NOMO-1 treated with dmso at 0.1 percent for 144 hours (cell line): ENCODE measurements around the gene TXNDC12.

Source experiments
- DNase-seq: peaks from one replicate; lab custom pipeline; 2025; ENCODE audit not compliant: unreplicated experiment; lab: John Stamatoyannopoulos, UW

The TXNDC12 gene

DNA sequence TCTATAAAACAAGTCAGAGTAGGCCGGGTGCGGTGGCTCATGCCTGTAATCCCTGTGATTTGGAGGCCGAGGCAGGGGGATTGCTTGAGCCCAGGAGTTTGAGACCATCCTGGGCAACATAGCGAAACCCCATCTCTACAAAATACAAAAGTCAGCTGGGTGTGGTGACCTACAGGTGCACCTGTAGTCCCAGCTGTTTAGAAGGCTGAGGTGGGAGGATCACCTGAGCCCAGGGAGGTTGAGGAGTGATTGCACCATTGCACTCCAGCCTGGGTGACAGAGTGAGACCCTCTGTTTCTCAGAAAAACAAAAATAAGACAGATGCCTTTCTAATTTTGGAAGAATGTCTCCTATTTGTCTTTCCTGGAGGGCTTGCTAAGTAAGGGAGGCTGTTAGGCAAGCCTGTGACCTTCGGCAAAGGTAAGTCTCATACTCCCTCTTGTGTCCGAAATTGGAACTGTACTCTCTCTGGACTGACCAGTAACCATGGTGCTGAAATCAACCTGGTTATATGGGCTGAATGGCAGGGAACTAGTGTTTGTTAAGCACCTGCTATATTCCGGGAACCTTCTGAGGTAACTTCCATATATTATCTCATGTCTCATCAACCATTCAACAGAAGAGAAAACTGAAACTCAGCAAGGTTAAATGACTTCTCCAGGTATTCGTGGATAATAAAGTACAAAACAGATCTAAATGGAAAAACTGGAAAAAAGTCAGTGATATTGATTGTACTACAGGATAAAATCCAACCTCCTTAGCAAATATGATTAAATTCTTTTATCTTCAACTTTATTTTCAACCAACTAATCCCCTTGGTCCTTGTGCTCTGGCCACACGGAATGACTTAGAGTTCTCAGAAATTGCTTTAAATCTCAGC is 52.7 kb downstream of the TXNDC12 start:
- DNase-seq: peak; percentile 74

GRCh38 chr1:51998701-51999100 is 56.3 kb downstream of the TXNDC12 start:
- DNase-seq: no peak

GRCh38 chr1:51997974-51998382 is 57.0 kb downstream of the TXNDC12 start:
- DNase-seq: no peak

GRCh38 chr1:51990478-51990965 is 64.5 kb downstream of the TXNDC12 start, which contains the start of gene RAB3B:
RAB3B (minus strand) TSS chr1:51990700; CDS start chr1:51977117, 13,583 bp downstream.
- no peak for DNase-seq

GRCh38 chr1:51989582-51990477 is 65.2 kb downstream of the TXNDC12 start:
- no peak for DNase-seq

GRCh38 chr1:51988254-51988653 is 66.7 kb downstream of the TXNDC12 start:
- DNase-seq: no peak

DNA sequence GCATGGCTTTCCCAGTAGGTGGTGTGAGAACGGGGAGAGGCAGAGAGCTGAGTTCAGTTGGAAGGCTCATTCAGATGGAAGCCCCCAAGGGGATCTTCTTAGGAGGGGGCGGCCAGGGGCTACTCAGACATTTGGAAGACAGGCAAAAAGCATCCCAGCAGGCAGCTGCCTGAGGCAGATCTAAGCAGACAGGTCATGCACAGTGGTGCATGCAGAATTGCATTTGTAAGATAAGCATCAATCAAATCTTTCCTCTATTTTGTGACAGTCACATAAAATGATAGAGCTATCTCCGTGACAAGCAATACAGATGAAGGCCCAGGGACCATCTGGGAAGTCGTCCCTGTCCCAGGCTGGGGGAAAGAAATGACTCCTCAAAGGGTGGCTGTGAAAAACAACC is 68.3 kb downstream of the TXNDC12 start:
- no peak for DNase-seq

DNA sequence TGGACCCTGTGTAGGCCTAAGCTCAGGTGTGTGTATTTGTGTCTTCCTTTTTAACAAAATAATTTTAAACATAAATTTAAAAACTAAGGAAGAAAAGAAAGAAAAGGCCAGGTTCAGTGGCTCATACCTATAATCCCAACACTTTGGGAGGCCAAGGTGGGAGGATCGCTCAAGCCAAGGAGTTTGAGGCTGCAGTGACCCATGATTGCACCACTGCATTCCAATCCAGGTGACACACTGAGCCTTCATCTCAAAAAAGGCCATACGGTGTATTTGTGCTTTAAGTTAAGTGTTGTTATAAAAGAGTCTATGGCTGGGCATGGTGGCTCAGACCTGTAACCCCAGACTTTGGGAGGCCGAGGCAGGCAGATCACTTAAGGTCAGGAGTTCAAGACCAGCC is 72.8 kb downstream of the TXNDC12 start:
- no peak for DNase-seq

DNA sequence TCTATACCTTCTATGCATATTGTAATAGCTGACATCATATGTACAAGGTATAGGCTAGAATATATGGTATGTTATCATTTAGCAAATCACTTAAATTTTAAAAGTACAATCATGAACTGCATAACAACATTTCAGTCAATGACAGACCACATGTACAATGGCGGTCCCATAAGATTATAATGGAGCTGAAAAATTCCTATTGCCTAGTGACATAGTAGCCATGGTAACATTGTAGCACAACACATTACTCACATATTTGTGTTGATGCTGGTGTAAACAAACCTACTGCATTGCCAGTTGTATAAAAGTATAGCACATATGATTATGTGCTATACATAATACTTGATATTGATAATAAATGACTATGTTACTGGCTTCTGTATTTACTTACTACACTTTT is 73.4 kb downstream of the TXNDC12 start:
- no peak for DNase-seq

DNA sequence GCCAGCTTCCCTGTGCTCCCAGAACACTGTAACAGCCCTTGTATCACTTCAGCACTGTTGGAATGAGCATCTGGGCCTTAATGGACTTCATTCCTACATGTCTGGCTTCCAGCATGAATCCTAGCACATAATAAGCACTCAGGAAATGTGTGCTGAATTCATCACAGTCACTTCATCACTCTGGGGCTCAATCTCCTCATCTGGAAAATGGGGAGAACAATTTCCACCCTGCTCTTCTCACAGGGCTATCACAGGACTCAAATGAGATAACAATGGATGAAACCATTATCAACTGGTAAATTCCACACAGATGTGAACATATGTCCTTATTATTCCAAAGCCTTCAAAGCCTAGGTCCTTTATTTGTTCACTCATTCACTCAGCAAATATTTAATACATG is 76.9 kb downstream of the TXNDC12 start:
- no peak for DNase-seq

DNA sequence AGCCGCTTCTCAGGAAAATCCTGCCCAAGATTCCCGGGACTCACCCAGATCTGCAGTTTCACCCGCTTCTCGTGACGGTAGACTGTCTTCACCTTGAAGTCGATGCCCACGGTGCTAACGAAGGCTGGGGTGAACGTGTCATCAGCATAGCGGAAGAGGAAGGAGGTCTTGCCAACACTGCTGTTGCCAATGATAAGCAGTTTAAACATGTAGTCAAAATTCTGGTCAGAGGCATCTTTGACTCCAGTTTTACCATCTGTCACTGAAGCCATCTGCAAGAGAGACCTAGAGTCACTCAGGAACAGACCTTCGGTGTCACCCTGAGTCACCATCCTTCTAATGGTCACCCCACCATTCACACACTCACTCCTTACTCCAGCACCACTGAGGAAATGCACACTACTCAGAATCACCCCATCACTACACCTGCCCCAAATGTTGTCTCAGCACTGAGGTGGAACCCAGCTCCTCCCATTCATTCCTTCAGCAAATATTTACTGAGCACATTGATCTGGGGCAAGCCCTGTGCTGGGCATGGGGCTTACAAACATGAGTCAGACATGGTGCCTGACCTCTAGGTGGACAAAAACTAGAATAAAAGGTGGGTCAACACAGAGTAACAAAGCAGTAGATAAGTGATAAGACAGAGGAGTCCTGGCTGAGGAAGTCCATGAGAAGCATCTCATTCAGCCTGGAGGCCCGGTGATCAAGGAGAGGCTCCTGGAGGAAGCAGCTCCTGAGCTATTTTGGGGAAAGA is 78.0 kb downstream of the TXNDC12 start:
- DNase-seq: no peak

GRCh38 chr1:51973587-51974474 is 81.2 kb downstream of the TXNDC12 start:
- no peak for DNase-seq
